ENCODE measurements around the gene TRRAP.

- TF ChIP-seq, protein P1, sequence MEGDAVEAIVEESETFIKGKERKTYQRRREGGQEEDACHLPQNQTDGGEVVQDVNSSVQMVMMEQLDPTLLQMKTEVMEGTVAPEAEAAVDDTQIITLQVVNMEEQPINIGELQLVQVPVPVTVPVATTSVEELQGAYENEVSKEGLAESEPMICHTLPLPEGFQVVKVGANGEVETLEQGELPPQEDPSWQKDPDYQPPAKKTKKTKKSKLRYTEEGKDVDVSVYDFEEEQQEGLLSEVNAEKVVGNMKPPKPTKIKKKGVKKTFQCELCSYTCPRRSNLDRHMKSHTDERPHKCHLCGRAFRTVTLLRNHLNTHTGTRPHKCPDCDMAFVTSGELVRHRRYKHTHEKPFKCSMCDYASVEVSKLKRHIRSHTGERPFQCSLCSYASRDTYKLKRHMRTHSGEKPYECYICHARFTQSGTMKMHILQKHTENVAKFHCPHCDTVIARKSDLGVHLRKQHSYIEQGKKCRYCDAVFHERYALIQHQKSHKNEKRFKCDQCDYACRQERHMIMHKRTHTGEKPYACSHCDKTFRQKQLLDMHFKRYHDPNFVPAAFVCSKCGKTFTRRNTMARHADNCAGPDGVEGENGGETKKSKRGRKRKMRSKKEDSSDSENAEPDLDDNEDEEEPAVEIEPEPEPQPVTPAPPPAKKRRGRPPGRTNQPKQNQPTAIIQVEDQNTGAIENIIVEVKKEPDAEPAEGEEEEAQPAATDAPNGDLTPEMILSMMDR (IDR thresholded peaks at IDR 0.05): no peak
- no peak for TF ChIP-seq ZFX (IDR thresholded peaks at IDR 0.05; ENCODE audit: borderline replicate concordance)
Observed at GRCh38 chr7:98877692-98878364, 504 bp upstream of the TRRAP start.
